CD4-positive, alpha-beta T cell (primary cell): ENCODE results near the gene ZC3H12D. TPM values are rescaled to one million over a fixed set of nuclear protein-coding genes. Genes with fewer than 3 reads are reported as not detected.

Source experiments
- ATAC-seq: fragments of 200-7000 bp; cut with Tn5 transposase; one replicate; pipeline ENCODE4 v1.10.0; 2022; ENCODE audit warnings: mild to moderate bottlenecking; ENCODE audit not compliant: poor library complexity
- CTCF ChIA-PET: fragments of 350-600 bp; sonication (Branson Sonifier 250); formaldehyde crosslinking; loops from one replicate; lab custom pipeline; 2021; ENCODE audit warnings: antibody characterized with exemption, inconsistent platforms; lab: Charles Lee
- POLR2A ChIA-PET: fragments of 350-600 bp; sonication (Branson Sonifier 250); formaldehyde crosslinking; loops from one replicate; lab custom pipeline; 2021; ENCODE audit warnings: antibody characterized with exemption, inconsistent platforms; lab: Charles Lee
- DNase-seq, 14 experiments: peaks; one replicate each; pipeline ENCODE4 v3.0.0-alpha.2; 2013 to 2020; ENCODE audit warnings: mixed read lengths in 2 of 14
- H3K27ac ChIP-seq, 2 donors: one replicate each; pipeline versions ENCODE4 v1.5.1 to v1.7.0; 2013; ENCODE audit warnings: low read length in 2 of 2, low read depth in 1 of 2, mild to moderate bottlenecking in 1 of 2
- H3K27me3 ChIP-seq, 2 experiments: 1 replicate in 1 of 2; 2 replicates in 1 of 2; pipeline versions ENCODE4 v1.6.1 to v1.7.0; 2013; ENCODE audit warnings: low read length in 2 of 2, control low read depth in 1 of 2, mild to moderate bottlenecking in 1 of 2, moderate library complexity in 1 of 2; ENCODE audit not compliant: insufficient read depth in 2 of 2, control insufficient read depth in 1 of 2
- H3K36me3 ChIP-seq: one replicate; pipeline ENCODE4 v1.6.1; 2013; ENCODE audit warnings: low read length, control low read depth; ENCODE audit not compliant: insufficient read depth
- H3K4me1 ChIP-seq: one replicate; pipeline ENCODE4 v1.6.1; 2013; ENCODE audit warnings: low read length, control low read depth; ENCODE audit not compliant: insufficient read depth
- H3K4me3 ChIP-seq: one replicate; pipeline ENCODE4 v1.5.1; 2013; ENCODE audit warnings: mild to moderate bottlenecking, low read length, moderate library complexity
- H3K9me3 ChIP-seq, 2 experiments: 1 replicate in 1 of 2; 2 replicates in 1 of 2; pipeline versions ENCODE4 v1.6.1 to v1.7.0; 2013; ENCODE audit warnings: low read length in 2 of 2, mild to moderate bottlenecking in 2 of 2, control low read depth in 1 of 2, moderate library complexity in 1 of 2; ENCODE audit not compliant: control insufficient read depth in 1 of 2, insufficient read depth in 1 of 2
- H3K27ac Mint-ChIP-seq: one replicate; pipeline ENCODE4 v1.8.0; 2020; ENCODE audit warnings: mixed read lengths
- H3K27me3 Mint-ChIP-seq: one replicate; pipeline ENCODE4 v1.8.0; 2021; ENCODE audit warnings: mixed read lengths
- H3K36me3 Mint-ChIP-seq: one replicate; pipeline ENCODE4 v1.8.0; 2021; ENCODE audit warnings: low read depth, mixed read lengths
- H3K4me1 Mint-ChIP-seq: one replicate; pipeline ENCODE4 v1.8.0; 2021; ENCODE audit warnings: low read depth, mixed read lengths
- H3K4me3 Mint-ChIP-seq: one replicate; pipeline ENCODE4 v1.8.0; 2020; ENCODE audit warnings: mild to moderate bottlenecking, mixed read lengths
- H3K9me3 Mint-ChIP-seq: one replicate; pipeline ENCODE4 v1.8.0; 2020; ENCODE audit warnings: mixed read lengths
- CTCF ChIP-seq: fragments of 200-600 bp; IDR thresholded peaks from one replicate; pipeline ENCODE4 v1.8.0; 2022; ENCODE audit warnings: antibody characterized with exemption, mild to moderate bottlenecking
- intact Hi-C, 2 experiments: fragments of 100-400 bp; cut with DNase I in 1 of 2; cut with micrococcal nuclease in 1 of 2; formaldehyde crosslinking; loops; one replicate each; pipeline versions ENCODE4 v1.15.1 to v1.9.0; 2023 to 2025; cut with DNase I, micrococcal nuclease
- total RNA-seq, 174 experiments: library from RNA in 2 of 174; stranded (reverse) in 2 of 174; gene quantifications; one replicate each; pipeline ENCODE4 v1.2.3 and lab custom pipeline; 2021 to 2026

Gene ZC3H12D
- total RNA-seq, 2 experiments from 2014 or later: 70.2 to 71.0 TPM

- Mint-ChIP-seq H3K27me3 (no peaks in the 10 kb centered on the region), H3K9me3 (no peaks in the 10 kb centered on the region), H3K36me3 (peaks cover 8% of the 10 kb centered on the region), H3K4me3 (no peak overlapping the region), H3K27ac (no peak overlapping the region), H3K4me1 (peaks cover 4% of the 10 kb centered on the region)
- H3K4me3 ChIP-seq: no peak overlapping the region
- no peak for TF ChIP-seq CTCF
- H3K36me3 ChIP-seq: no peaks in the 10 kb centered on the region
- ChIA-PET POLR2A (interaction anchor here (0.8 kb wide), 1 partner anchor 239 kb away, joined by 3 read pairs; no protein-coding TSS in a partner anchor), CTCF (interaction anchor here (1.7 kb wide), 1 partner anchor 415 kb away, joined by 3 read pairs; no protein-coding TSS in a partner anchor)
- no peak overlapping the region for H3K27ac ChIP-seq
- H3K4me1 ChIP-seq: no peaks in the 10 kb centered on the region
- ATAC-seq (no peak), DNase-seq (no peak)
- intact Hi-C loops: no loop called here
- H3K27me3 ChIP-seq: no peaks in the 10 kb centered on the region
- H3K9me3 ChIP-seq: no peaks in the 10 kb centered on the region
Observed at GRCh38 chr6:149443411-149444181, 41.2 kb downstream of the ZC3H12D start.

DNA sequence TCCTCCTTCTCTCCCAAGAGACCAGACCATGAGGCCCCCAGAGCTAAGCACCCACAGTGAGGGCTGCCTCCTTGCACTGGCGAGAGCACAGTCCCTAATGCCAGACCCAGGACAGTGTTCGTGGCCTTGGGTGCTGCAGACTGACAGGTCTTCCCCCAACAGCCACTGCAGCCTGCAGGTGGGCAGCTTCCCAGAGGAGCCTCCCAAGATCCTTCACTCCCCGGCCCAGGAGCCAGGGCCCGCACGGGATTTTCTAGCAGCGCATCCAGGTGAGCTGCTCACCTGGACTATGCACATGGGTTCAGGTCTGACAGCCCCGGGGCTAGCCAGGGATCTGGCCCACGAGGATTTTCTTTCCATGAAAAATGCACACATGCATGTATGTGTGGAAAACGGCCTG is 43.1 kb downstream of the ZC3H12D start:
- TF ChIP-seq CTCF: no peak
- CTCF ChIA-PET: interaction anchor here (1.3 kb wide), 1 partner anchor 10 kb away, joined by 7 read pairs; no protein-coding TSS in a partner anchor
- intact Hi-C loops: no loop called here

DNA sequence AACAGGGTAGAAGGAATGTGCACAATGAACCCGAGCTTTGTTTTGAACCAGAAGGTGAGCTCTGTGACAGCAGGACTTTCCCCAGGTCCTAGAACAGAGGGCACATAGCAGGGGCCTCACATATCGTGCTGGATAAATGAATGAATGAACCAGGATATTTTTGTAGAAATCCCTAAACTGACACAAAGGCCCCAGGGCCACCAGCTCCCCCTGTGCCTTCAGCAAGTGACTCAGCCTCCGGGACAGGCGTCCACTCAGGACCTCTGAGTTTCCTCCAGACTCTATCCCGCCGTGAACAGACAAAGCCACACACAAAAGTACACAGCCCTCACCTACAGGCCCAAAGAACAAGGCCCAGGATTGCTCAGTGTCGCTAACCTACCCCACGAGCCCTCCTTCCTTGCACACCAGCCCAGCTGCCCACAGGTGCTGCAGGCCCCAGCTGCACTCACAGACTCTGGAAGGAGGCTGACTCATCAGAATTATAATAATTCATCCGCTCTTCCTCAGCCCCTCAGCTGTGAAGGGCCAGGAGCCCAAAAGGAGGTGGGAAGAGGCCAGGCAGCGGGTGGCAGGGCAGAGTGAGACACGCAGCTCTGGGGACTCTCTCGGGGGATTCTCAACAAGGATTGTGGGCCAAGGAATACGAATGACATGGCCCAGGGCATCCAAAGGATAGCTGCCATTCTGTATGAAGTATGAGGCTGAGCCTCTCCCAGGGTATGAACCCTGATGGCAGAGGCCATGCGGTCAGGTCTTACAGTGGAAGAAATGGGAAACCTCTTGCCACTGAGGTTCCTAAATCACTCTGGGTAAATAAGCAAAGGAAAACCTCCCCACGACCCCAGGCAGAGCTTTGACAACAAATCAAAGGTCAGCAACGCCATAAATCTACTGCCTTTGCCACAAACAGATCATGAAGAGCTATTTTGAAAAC is 43.8 kb downstream of the ZC3H12D start:
- ChIA-PET CTCF (interaction anchor here (0.7 to 1.3 kb wide), 3 partner anchors 9 to 97 kb away, joined by 3 to 7 read pairs (median 4); no protein-coding TSS in a partner anchor), POLR2A (interaction anchor here (0.8 kb wide), 1 partner anchor 9 kb away, joined by 4 read pairs; no protein-coding TSS in a partner anchor)
- Mint-ChIP-seq H3K27ac (no peak overlapping the region), H3K27me3 (no peaks in the 10 kb centered on the region), H3K9me3 (no peaks in the 10 kb centered on the region), H3K4me3 (no peak overlapping the region), H3K4me1 (peaks cover 10% of the 10 kb centered on the region), H3K36me3 (no peaks in the 10 kb centered on the region)
- H3K27me3 ChIP-seq: no peaks in the 10 kb centered on the region
- DNase-seq: no peak
- no peaks in the 10 kb centered on the region for H3K36me3 ChIP-seq
- intact Hi-C loops: no loop called here
- ATAC-seq: no peak
- no peaks in the 10 kb centered on the region for H3K9me3 ChIP-seq
- no peak overlapping the region for H3K27ac ChIP-seq
- no peak overlapping the region for H3K4me3 ChIP-seq
- TF ChIP-seq CTCF: no peak
- no peaks in the 10 kb centered on the region for H3K4me1 ChIP-seq

More for the DNA sequence above, 43.1 kb downstream of the ZC3H12D start:
- no peaks in the 10 kb centered on the region for H3K4me1 ChIP-seq
- no peak overlapping the region for H3K4me3 ChIP-seq
- H3K36me3 ChIP-seq: no peaks in the 10 kb centered on the region
- ATAC-seq (no peak), DNase-seq (no peak)
- Mint-ChIP-seq H3K27me3 (no peaks in the 10 kb centered on the region), H3K36me3 (no peaks in the 10 kb centered on the region), H3K9me3 (no peaks in the 10 kb centered on the region), H3K27ac (no peak overlapping the region), H3K4me1 (peaks cover 10% of the 10 kb centered on the region), H3K4me3 (no peak overlapping the region)
- no peaks in the 10 kb centered on the region for H3K9me3 ChIP-seq
- no peaks in the 10 kb centered on the region for H3K27me3 ChIP-seq
- H3K27ac ChIP-seq: no peak overlapping the region
- POLR2A ChIA-PET: interaction anchor here (0.8 kb wide), 1 partner anchor 10 kb away, joined by 4 read pairs; no protein-coding TSS in a partner anchor
